Measurements from ENCODE around the gene SNX10.

The SNX10 gene

DNA sequence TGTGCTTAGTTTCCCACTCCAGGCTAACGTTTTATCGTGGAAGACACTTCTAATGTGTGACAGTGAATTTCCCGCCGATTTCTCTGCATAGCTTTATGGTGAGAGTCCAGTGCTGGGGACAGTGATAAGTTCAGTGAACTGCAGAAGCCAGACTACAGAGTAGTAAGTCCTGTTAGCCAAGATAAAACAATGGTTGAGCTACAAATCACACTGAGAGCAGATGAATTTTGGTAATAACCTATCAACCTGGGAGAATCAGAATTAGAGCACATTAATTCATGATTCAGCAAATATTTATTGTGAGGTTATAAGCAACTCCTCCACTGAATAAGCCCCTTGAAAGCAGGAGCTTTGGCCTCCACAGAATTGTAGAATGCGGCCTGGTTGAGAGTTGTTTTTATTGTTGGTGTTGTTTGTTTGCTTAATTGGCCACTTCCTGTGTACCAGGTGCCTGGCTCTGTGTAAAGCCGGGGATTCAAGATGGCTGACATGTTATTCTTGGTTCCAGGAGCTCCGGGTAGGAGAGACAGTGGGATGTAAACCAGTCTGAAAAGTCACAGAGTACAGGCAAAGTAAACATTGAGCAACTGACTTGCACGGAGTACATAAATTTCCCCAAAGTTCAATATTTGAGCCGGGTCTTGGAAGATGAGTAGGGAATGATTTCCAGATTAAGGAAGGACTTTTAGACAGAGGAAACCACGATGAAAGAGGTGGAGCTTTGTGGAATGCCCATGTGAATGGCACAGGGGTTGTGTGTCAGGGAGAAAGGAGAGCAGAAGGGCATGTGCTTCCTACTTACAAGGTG lies 112.7 kb downstream of the SNX10 start:
- no peak for DNase-seq (ENCODE audit: low spot score)

DNA sequence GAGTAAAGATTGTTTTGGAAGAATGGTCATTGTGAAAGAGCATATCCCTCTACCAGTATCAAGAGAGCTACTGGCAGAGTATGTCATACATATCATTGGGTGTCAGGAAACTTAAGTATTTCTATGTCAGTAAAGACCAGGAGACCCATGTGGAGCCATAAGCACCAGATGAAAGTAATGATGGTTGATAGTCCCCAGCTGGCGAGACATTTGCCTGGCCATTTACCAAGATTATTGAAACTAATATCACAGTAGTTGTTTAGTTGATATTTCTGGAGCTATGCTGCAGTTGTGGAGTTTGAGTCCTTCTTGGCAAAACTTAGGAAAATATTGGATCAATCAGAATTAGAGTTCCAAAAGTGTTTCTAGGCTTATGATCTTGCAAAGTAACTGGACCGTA lies 114.8 kb downstream of the SNX10 start:
- no peak for DNase-seq (ENCODE audit: low spot score)

DNA sequence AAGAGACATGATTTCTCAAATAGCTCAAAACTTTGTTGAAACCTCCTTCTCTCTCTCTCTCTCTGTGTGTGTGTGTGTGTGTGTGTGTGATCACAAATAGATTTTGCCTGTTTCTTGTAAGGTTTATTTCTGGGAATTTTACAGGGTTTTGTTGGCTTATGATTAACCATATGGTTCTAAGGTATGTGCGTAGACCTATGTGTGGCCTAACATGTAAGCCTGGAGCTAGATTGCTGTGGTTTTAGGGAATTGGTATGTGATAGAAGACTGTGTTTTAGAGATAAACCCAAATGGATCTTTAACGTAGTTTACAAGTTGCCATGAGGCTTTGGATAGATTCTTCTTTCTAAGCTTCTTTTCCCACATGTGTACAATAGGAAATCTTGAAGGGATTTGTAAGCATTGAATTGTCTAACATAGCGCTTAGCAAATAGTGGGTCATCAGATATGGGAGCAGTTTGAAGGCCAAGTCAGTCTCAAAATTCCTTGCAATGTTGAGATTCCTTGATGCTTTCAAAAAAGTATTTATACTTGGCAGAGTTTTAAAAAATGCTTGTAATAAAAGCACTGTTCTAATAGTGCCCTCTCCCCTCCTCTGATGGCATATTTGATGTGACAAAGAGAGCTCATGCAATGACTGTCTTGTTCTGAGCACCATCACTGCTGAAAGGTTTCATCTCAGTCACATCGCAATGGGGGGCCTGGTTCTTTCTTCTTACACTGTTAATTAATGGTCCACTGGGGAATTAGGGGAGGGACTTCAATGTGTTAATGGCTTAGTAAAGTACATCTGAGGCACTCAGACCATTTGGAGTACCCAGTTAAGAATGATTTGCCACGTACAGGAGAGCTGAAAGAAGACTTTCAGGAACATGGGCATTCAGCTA lies 118.2 kb downstream of the SNX10 start:
- no peak for DNase-seq (ENCODE audit: low spot score)

DNA sequence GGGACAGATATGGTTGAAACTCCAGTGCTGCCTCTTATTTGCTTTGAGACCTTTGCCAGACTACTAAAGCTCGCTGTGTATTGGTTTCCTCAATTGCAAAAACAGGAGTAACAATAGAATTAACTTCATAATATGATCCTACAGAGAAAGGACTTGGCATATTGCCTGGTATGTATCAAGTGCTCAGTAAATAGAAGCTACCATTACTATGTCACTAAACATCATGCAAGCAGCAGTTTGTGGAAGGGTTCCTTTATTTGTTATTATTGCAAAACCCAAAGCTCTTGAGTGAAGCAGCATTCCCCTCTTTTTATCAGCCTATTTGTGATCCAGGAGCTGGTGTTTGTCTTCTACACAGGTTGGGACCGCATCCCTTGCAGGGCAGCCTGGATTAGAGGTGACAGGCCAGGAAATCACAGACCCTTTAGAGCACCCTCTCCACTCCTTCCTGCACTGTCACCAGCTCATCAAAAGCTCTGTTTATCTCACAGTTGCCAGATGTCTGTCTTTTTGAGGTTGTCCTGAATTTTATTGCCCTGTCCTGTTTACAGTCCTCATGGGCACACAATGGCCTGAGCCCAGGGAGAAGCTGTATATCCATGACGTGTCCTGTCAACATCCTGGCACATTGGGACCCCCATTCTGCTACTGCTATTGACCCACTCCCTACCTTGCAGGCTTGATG lies 121.5 kb downstream of the SNX10 start:
- no peak for DNase-seq (ENCODE audit: low spot score)

DNA sequence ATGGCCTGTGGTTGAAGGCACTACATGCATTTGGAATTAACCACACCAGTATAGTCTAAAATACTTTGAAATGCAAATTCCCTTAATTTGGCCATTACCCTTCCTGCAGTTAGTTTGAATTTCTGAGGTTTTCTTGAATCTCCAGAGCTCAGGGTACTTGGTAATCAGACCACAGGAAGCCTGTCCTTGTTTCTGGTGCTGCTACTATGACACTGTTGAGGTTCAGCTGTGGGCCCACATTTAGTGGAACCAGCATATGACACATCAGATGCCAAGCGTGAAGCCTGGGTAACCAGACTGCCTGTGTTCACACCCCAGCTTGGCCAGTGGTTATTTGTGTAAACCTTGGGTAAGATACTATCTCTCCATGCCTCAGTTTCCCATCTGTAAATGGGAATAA lies 124.3 kb downstream of the SNX10 start:
- no peak for DNase-seq (ENCODE audit: low spot score)

DNA sequence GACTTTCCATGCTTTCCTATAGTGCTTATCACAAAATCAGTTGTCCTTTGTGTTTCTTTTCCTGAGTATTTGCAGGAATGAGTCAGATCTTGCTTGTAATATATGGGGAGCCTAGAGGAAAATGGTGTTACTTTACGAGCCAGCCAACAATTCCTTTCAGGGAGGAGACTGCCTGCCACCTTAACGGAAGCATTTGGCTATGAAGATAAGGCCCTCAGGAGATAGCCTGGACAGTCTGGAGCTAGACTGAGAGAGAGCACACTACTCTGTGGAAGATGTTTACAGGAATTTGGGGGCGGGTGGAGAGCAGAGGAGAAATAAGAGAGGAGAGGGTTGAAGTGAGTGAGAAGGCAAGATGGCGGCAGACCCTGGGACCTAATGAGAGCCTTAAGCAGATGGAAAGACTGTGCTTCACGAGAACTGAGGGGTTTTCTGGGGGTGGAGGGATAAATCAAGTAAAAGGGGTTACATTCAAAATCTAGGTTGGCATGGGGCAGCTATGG lies 126.3 kb downstream of the SNX10 start:
- no peak for DNase-seq (ENCODE audit: low spot score)

DNA sequence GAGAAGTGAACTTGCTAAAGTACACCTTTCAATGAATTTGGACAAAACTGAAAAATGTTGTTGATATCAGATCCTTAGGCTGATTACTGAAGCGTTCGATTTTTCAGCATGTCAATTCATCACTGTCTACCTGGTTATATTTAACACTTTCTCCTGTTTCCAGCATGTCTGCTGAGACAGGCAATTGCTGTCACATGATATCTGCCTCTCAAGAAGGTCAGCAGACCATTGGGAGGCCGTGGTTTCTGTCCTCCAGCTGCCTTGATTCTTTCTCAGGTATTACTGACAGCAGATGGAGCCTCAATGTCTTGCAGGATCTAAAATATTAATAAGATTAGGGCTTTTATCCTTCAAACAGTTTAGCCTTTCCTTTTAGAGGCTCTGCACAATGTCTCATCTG lies 127.5 kb downstream of the SNX10 start:
- DNase-seq (ENCODE audit: low spot score): no peak

DNA sequence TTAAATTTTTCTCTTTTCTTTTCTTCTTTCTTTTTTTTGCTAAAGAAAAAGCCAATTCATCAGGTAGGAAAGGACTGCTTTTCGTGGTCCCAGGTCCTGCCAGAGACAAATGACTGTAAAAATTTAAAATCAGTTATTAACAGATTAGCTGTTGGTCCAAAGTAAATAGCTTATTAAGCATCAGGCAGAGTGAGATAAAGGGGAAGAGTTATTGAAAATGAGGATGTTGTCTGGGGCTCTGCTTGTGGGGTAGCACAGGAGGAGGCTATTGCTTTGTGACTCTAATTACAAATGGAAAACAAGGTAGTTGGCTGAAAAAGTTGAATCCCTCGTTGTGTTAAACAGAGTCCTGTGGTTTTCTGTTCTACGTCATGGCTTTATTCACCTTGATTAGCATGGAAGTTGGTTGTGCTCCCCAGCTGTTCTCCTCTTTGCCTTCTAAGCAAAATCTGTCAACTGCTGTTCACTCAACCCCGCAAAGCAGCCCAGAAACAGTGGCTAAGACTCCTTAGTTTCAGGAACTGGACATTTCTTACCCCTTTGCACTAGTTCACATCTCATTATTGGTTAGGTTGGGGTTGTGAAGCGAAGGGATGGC lies 128.9 kb downstream of the SNX10 start:
- no peak for DNase-seq (ENCODE audit: low spot score)

DNA sequence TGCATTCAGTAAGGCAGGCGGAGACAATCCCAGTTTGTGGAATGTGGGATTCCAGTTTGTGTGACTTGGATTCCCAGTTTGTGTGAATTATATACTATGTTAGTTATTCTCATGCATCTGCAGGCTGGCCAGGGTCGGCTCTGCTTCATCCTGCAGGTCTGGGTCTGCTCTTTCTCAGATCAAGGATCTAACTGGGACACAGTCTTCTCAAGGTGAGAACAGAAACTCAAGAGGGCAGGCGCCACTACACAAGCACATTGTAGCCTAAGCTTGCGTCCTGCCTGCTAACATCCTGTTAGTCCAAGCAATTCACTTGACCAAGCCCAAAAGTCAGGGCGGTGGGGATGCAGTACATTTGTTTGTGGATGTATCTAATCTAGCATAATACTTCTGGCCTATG lies 131.1 kb downstream of the SNX10 start:
- no peak for DNase-seq (ENCODE audit: low spot score)

DNA sequence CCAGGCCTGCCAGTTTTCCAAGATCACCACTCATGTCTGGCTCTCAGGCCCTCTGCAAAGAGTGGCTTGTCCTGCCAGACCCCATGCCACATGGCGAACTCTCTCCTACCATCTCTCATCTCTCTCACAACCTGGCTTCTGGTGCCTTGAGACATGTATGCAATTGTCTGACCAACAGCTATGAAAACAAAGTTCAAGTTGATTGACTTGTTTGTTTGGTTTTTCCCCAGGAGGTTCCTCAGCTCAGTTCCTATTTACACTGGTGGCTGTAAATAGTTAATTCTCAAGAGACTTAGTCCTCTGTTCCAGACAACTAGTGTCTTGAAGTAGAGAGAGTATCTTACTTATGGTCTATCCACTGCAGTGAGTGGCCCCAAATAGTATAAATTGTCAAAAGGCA lies 131.8 kb downstream of the SNX10 start:
- DNase-seq (ENCODE audit: low spot score): no peak

Data from AG20443 (cell line).